Fibroblast of mammary gland (primary cell): Measurements from ENCODE around the gene ZFR.
"Not testable (repeated sequence)": the region's sequence is repeated elsewhere in the genome, so short reads cannot be mapped to it uniquely, and the experiment has no call there.

Experiments used
- DNase-seq: peaks from one replicate; pipeline ENCODE4 v3.0.0-alpha.2; 2010; ENCODE audit warnings: low read depth
- H3K4me3 ChIP-seq: 2 replicates; pipeline ENCODE4 v1.5.1; 2011; ENCODE audit warnings: low read depth, mild to moderate bottlenecking, low read length, moderate library complexity; ENCODE audit not compliant: control insufficient read depth
- TF ChIP-seq, protein P1 (sequence below): conservative IDR thresholded peaks from 2 replicates; pipeline ENCODE4 v1.5.1; 2011; ENCODE audit warnings: low read depth, low read length, inconsistent platforms; ENCODE audit not compliant: control insufficient read depth, insufficient read depth

ZFR gene

DNA sequence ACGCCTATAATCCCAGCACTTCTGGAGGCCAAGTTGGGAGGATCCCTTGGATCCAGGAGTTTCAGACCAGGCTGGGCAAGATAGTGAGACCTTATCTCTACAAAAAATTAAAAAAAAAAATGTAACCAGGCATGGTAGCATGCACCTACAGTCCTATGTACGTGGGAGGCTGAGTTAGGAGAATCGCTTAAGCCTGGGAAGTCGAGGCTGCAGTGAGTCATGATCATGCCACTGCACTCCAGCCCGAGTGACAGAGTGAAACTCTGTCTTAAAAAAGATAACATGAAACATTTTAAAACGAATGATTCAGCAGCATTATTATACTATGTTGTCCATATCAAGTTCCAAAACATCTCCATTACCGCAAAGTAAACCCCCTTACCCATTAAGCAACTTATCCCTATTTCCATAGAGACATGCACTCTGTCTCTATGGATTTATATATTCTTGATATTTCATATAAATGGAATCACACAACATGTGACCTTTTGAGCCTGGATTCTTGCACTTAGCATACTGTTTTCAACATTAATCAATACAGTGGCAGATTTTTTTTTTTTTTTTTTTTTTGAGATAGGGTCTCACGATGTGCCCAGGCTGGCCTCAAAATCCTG, 74.9 kb downstream of the ZFR start:
- TF ChIP-seq, protein P1, sequence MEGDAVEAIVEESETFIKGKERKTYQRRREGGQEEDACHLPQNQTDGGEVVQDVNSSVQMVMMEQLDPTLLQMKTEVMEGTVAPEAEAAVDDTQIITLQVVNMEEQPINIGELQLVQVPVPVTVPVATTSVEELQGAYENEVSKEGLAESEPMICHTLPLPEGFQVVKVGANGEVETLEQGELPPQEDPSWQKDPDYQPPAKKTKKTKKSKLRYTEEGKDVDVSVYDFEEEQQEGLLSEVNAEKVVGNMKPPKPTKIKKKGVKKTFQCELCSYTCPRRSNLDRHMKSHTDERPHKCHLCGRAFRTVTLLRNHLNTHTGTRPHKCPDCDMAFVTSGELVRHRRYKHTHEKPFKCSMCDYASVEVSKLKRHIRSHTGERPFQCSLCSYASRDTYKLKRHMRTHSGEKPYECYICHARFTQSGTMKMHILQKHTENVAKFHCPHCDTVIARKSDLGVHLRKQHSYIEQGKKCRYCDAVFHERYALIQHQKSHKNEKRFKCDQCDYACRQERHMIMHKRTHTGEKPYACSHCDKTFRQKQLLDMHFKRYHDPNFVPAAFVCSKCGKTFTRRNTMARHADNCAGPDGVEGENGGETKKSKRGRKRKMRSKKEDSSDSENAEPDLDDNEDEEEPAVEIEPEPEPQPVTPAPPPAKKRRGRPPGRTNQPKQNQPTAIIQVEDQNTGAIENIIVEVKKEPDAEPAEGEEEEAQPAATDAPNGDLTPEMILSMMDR, result no peak
- no peak for DNase-seq
- H3K4me3 ChIP-seq, result no peak overlapping the region

DNA sequence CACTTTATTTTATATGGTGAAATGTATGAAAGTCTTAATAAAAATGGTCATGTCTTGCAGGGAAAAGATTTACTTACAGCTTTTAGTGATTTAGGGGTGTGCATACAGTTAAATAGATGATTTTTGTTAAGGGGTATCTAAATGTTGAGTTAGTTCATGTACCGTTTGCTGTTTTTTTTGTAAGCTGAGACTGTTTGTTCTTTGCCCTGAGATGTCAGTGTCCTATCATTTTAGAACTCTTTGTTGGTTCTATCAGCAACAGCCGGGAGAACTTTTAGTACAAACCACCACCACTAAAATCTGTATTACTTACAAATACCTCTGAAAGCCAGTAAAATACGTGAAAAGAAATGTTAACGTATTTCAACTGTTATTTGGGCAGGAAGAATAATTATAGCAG, 75.5 kb downstream of the ZFR start:
- H3K4me3 ChIP-seq, result no peak overlapping the region
- TF ChIP-seq, protein P1, result no peak
- DNase-seq, result no peak

DNA sequence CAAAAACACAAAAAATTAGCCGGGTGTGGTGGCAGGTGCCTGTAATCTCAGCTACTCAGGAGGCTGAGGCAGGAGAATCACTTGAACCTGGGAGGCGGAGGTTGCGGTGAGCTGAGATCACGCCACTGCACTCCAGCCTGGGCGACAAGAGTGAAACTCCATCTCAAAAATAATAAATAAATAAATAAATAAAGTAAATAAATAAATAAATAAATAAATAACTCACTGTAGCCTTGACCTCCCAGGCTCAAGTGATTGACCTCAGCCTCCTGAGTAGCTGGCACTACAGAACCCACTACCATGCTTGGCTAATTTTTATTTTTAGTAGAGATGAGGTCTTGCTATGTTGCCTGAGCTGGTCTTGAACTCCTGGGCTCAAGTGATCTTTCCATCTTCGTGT, 77.3 kb downstream of the ZFR start:
- not testable (repeated sequence) for DNase-seq, H3K4me3 ChIP-seq

DNA sequence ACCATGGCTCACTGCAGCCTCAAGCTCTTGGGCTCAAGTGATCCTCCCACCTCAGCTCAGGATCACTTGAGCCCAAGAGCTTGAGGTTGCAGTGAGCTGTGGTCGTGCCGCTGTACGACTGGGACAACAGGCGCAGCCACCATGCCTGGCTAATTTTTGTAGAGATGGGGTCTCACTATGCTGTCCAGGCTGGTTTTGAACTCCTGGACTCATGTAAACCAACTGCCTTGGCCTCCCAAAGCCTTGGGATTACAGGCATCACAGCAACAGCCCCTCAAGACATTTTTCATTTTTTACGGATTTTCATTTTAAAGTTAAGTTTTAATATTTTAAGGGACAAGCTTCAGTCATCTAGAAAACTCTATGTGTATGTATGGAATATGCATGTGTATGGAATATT, 78.9 kb downstream of the ZFR start:
- H3K4me3 ChIP-seq, result no peak overlapping the region
- TF ChIP-seq, protein P1, result no peak
- DNase-seq, result no peak

DNA sequence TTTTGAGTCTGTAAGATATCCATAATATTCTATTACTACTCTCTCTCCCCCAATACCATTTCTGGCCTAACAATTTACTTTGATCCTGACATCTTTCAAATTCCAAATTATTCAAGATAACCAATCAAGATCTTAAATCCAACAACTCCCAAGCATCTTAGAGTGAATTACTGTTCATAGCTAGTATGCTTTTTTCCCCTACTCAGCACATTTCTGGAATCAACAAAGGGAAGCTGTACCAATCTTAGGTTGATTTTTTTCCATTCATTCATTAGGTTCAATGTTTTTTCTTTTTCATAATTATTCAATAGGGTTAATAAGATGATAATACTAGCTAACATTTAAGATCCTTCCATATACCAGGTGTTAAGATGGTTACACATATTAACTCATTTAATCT, 81.5 kb downstream of the ZFR start:
- no peak for DNase-seq
- TF ChIP-seq, protein P1, result no peak

DNA sequence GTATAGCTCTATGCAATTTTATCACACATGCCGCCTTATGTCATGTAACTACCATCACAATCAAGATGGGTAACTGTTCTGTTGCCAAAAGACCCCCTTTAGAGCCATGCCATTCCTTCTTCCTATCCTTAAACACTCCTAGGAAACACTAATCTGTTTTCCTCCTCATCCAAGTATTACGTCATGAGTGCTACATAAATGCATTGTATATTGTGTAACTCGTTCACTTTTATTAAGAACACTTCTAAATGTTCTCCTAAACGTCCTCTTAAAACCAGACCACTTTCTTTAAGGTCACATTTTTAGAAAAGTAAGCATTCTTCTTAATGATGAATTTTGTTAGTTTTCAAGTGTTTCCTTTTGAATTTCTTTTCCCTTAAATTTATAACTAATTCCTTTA, 82.0 kb downstream of the ZFR start:
- H3K4me3 ChIP-seq, result no peak overlapping the region
- TF ChIP-seq, protein P1, result no peak
- DNase-seq, result no peak

More for the DNA sequence above, 81.5 kb downstream of the ZFR start:
- no peak overlapping the region for H3K4me3 ChIP-seq

DNA sequence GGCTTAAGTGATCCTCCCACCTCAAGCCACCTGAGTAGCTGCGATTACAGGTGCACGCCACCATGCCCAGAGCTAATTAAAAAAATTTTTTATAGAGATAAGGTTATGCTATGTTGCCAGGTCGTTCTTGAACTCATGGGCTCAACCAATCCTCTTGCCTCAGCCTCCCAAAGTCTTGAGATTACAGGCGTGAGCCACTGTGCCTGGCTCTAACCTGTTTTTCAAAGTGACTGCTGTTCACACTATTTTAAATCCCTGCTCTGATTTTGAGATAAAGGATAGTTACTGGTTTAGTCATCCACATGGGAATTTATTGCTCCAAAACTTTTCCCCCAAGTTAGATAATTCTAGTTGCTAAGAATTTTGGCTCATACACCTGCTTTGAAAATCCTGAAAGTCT, 83.6 kb downstream of the ZFR start:
- DNase-seq, result no peak
- TF ChIP-seq, protein P1, result no peak
- H3K4me3 ChIP-seq, result no peak overlapping the region

DNA sequence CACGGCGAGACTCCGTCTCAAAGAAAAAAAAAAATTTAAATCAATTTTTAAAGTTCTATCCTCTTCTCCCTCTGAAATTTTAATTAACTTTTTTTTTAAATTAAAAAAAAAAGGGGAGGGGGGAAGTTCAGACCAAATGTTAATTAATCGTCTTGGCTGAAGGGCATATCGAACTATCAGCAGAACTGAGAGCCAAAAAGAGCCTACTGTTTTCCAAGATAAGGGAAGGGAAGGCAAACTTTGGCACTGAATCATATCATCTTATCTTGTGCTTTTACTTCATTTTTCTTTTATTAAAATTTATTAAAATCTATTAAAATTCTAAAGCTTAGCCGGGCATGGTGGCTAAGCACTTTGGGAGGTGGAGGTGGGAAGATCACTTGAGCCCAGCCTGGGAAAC, 85.9 kb downstream of the ZFR start:
- no peak overlapping the region for H3K4me3 ChIP-seq
- TF ChIP-seq, protein P1, result no peak
- DNase-seq, result no peak
